LNCaP clone FGC (cell line): ENCODE data around the gene ERG28.
"Not testable (repeated sequence)": the region's sequence is repeated elsewhere in the genome, so short reads cannot be mapped to it uniquely, and the experiment has no call there.

Experiments
- DNase-seq: peaks from one replicate; pipeline ENCODE4 v3.0.0-alpha.2; 2011; ENCODE audit warnings: low read depth
- H3K4me3 ChIP-seq: 2 replicates; pipeline ENCODE4 v1.5.1; 2011; ENCODE audit warnings: mild to moderate bottlenecking, low read depth, low read length, control low read depth
- CTCF ChIP-seq: IDR thresholded peaks from 2 replicates; pipeline ENCODE4 v1.5.1; 2012; ENCODE audit warnings: mild to moderate bottlenecking; ENCODE audit not compliant: control insufficient read depth, insufficient read depth; ENCODE audit errors: extremely low read depth

ERG28 gene

GRCh38 chr14:75700295-75700694, 39.6 kb upstream of the ERG28 start:
- no peak for TF ChIP-seq CTCF
- H3K4me3 ChIP-seq: no peak overlapping the region
- DNase-seq: no peak

- TF ChIP-seq CTCF: no peak
- no peak for DNase-seq
- H3K4me3 ChIP-seq: no peak overlapping the region
Observed at GRCh38 chr14:75699331-75699730, 38.7 kb upstream of the ERG28 start.

- H3K4me3 ChIP-seq: no peak overlapping the region
- no peak for DNase-seq
- no peak for TF ChIP-seq CTCF
Observed at GRCh38 chr14:75697918-75698317, 37.2 kb upstream of the ERG28 start.

- no peak overlapping the region for H3K4me3 ChIP-seq
- no peak for DNase-seq
- no peak for TF ChIP-seq CTCF
Observed at GRCh38 chr14:75697386-75697785, 36.7 kb upstream of the ERG28 start.

- H3K4me3 ChIP-seq, DNase-seq: not testable (repeated sequence)
Observed at GRCh38 chr14:75695025-75695424, 34.3 kb upstream of the ERG28 start.

- no peak for TF ChIP-seq CTCF
- DNase-seq: no peak
- H3K4me3 ChIP-seq: no peak overlapping the region
Observed at GRCh38 chr14:75690010-75690409, 29.3 kb upstream of the ERG28 start.

- no peak overlapping the region for H3K4me3 ChIP-seq
- no peak for DNase-seq
- no peak for TF ChIP-seq CTCF
Observed at GRCh38 chr14:75689012-75689411, 28.3 kb upstream of the ERG28 start.

- no peak for TF ChIP-seq CTCF
- no peak for DNase-seq
- no peak overlapping the region for H3K4me3 ChIP-seq
Observed at GRCh38 chr14:75685910-75686309, 25.2 kb upstream of the ERG28 start.
